NB4 (cell line): ENCODE results near the gene ULK3.

Experiments used
- CTCF ChIP-seq: IDR thresholded peaks from one replicate; pipeline ENCODE4 v1.5.1; 2012; ENCODE audit warnings: low read depth, low read length
- MAX ChIP-seq: IDR thresholded peaks from 2 replicates; pipeline ENCODE4 v1.6.1; 2011; ENCODE audit warnings: low read depth, low read length

- TF ChIP-seq CTCF: no peak
- no peak for TF ChIP-seq MAX
Observed at GRCh38 chr15:74823324-74823723, 19.6 kb downstream of the ULK3 start.
